Suprapubic skin (tissue), 4 donors: ENCODE measurements around the gene FUBP1. TPM values are rescaled to one million over a fixed set of nuclear protein-coding genes. Genes with fewer than 3 reads are reported as not detected.

Experiments used
- DNase-seq, 2 donors: peaks; one replicate each; pipeline ENCODE4 v3.0.0-alpha.2; 2019; ENCODE audit warnings: low spot score in 2 of 2
- H3K27ac ChIP-seq: fragments of 200-600 bp; sonication (generic); one replicate; pipeline ENCODE4 v1.5.1; 2019
- H3K27me3 ChIP-seq: fragments of 200-600 bp; sonication (generic); one replicate; pipeline ENCODE4 v1.5.1; 2019
- H3K36me3 ChIP-seq: fragments of 200-600 bp; sonication (generic); one replicate; pipeline ENCODE4 v1.5.1; 2019
- H3K4me1 ChIP-seq: fragments of 200-600 bp; sonication (generic); one replicate; pipeline ENCODE4 v1.5.1; 2019
- H3K4me3 ChIP-seq: fragments of 200-600 bp; sonication (generic); one replicate; pipeline ENCODE4 v1.5.1; 2019; ENCODE audit warnings: mild to moderate bottlenecking
- H3K9me3 ChIP-seq: fragments of 200-600 bp; sonication (generic); one replicate; pipeline ENCODE4 v1.5.1; 2019
- CTCF ChIP-seq, 2 donors: fragments of 200-600 bp in 1 of 2; fragments of 450-650 bp in 1 of 2; sonication (generic) in 1 of 2; IDR thresholded peaks; one replicate each; pipeline ENCODE4 v1.5.1; 2016 to 2019; ENCODE audit warnings: antibody characterized with exemption in 2 of 2, mild to moderate bottlenecking in 1 of 2, moderate library complexity in 1 of 2
- EP300 ChIP-seq: sonication (generic); formaldehyde crosslinking; IDR thresholded peaks from one replicate; pipeline ENCODE4 v1.6.1; 2017; ENCODE audit warnings: antibody characterized with exemption
- POLR2A ChIP-seq, 2 donors: fragments of 450-650 bp; IDR thresholded peaks; one replicate each; pipeline ENCODE4 v1.6.1; 2017; ENCODE audit warnings: antibody characterized with exemption in 2 of 2, mild to moderate bottlenecking in 2 of 2, moderate library complexity in 2 of 2
- POLR2AphosphoS5 ChIP-seq, 3 donors: sonication (generic); formaldehyde crosslinking; IDR thresholded peaks; one replicate each; pipeline ENCODE4 v1.6.1; 2017; ENCODE audit warnings: antibody characterized with exemption in 3 of 3
- WGBS: methylation state at CpG from one replicate; pipeline ENCODE4 v1.1.5; 2018; 5-methylcytosine and 5-hydroxymethylcytosine counted together
- total RNA-seq, 4 donors: library from RNA; depleted of rRNA; stranded (reverse); fragments of >200 nt; gene quantifications; one replicate each; pipeline ENCODE4 v1.1.0, GENCODE V29; 2016

Gene FUBP1
- total RNA-seq, 4 donors from 2014 or later: 57.9 to 178 (median 68.5) TPM

- WGBS: 75% methylated on average over 13 of the region's 13 CpGs
- Histone ChIP-seq H3K9me3 (no peaks in the 10 kb centered on the region), H3K4me1 (peaks cover 50% of the 10 kb centered on the region)
Measured at GRCh38 chr1:77976433-77977076, 2.3 kb downstream of the FUBP1 start.

DNA sequence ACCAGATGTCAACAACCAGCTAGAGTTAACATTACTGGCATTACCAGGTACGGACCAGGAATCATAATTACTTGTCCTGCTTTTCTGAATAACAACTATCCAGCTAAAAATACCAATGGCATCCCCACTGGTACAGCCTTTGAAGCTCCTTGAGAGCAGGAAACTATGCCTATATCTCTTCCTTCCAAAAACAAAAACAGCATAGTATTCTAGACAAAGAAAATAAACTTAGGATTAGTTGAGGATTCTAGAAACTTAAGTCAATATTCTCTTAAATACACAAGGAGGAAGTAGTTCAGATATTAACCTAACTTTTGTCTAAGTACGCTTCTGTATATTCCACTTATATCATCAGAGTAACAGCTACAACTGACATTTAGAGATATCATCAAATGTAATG lies 3.0 kb downstream of the FUBP1 start:
- no peaks in the 10 kb centered on the region for H3K36me3 ChIP-seq
- H3K4me1 ChIP-seq: peaks cover 54% of the 10 kb centered on the region
- no peaks in the 10 kb centered on the region for H3K27me3 ChIP-seq
- WGBS: 22% methylated on average over 2 of the region's 2 CpGs
- no peak overlapping the region for H3K27ac ChIP-seq
- no peaks in the 10 kb centered on the region for H3K9me3 ChIP-seq
- no peak for DNase-seq
- H3K4me3 ChIP-seq: peak overlapping the region; percentile 84
- TF ChIP-seq POLR2A (IDR thresholded peaks at IDR 0.05) (no peak), CTCF (IDR thresholded peaks at IDR 0.05) (no peak), POLR2AphosphoS5 (IDR thresholded peaks at IDR 0.05) (no peak), EP300 (no peak)

More at GRCh38 chr1:77976433-77977076, 2.3 kb downstream of the FUBP1 start:
- Histone ChIP-seq H3K4me3 (peak overlapping the region; percentile 84), H3K36me3 (no peaks in the 10 kb centered on the region), H3K27ac (no peak overlapping the region), H3K27me3 (no peaks in the 10 kb centered on the region)
- DNase-seq: no peak
- no peak for TF ChIP-seq POLR2AphosphoS5 (IDR thresholded peaks at IDR 0.05)
- no peak for TF ChIP-seq POLR2A (IDR thresholded peaks at IDR 0.05)
- no peak for TF ChIP-seq CTCF (IDR thresholded peaks at IDR 0.05)
- TF ChIP-seq EP300: no peak

GRCh38 chr1:77975386-77975785 lies 3.5 kb downstream of the FUBP1 start:
- no peak overlapping the region for H3K27ac ChIP-seq
- no peaks in the 10 kb centered on the region for H3K27me3 ChIP-seq
- TF ChIP-seq POLR2AphosphoS5 (IDR thresholded peaks at IDR 0.05) (no peak), EP300 (no peak), CTCF (IDR thresholded peaks at IDR 0.05) (no peak), POLR2A (IDR thresholded peaks at IDR 0.05) (no peak)
- peaks cover 49% of the 10 kb centered on the region for H3K4me1 ChIP-seq
- no peak overlapping the region for H3K4me3 ChIP-seq
- WGBS: 10% methylated on average over 4 of the region's 4 CpGs
- H3K9me3 ChIP-seq: no peaks in the 10 kb centered on the region
- DNase-seq: no peak
- H3K36me3 ChIP-seq: no peaks in the 10 kb centered on the region

DNA sequence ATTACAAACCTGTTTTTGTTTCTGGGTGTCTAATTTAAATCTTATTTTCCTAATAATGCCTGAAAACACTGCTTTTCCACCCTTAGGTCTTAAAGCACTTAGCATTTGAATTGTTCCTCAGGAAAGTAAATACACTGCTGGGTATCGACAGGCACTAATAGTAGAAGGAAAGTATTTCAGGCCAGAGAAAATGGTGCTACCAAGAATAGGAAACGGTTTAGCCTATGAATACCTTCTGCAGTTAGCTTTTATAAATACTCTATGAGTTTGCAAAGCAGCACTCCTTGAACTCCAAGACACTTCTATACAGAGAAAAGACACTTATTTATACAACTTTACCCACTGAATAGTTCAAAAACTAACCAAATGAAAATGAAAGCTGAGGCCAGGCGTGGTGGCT lies 6.8 kb downstream of the FUBP1 start:
- Histone ChIP-seq H3K4me1 (peaks cover 31% of the 10 kb centered on the region), H3K4me3 (no peak overlapping the region), H3K9me3 (no peaks in the 10 kb centered on the region), H3K36me3 (peaks cover 21% of the 10 kb centered on the region), H3K27ac (no peak overlapping the region), H3K27me3 (no peaks in the 10 kb centered on the region)
- 91% methylated on average over 3 of the region's 3 CpGs for WGBS
- no peak for DNase-seq
- TF ChIP-seq POLR2AphosphoS5 (IDR thresholded peaks at IDR 0.05) (no peak), EP300 (no peak), CTCF (IDR thresholded peaks at IDR 0.05) (no peak), POLR2A (IDR thresholded peaks at IDR 0.05) (no peak)

DNA sequence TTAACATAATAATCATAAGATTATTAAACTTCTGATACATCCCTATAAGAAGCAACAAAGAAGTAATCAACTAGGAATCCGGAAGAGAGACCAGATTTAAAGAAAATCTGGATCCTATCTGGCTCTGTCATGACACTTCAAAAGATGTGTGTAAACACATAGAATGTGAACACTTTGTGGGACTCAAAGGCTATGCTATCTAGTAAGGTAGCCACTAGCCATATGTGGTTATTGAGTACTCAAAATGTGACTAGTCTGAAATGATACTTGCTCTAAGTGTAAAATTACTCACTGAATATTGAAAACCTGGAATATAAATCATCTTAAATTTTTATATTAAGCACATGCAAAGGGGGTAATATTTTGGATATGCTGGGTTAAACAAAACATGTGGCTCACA lies 8.7 kb downstream of the FUBP1 start:
- TF ChIP-seq EP300 (no peak), POLR2A (IDR thresholded peaks at IDR 0.05) (no peak), POLR2AphosphoS5 (IDR thresholded peaks at IDR 0.05) (no peak), CTCF (IDR thresholded peaks at IDR 0.05) (no peak)
- Histone ChIP-seq H3K4me1 (peaks cover 12% of the 10 kb centered on the region), H3K27me3 (no peaks in the 10 kb centered on the region), H3K27ac (no peak overlapping the region), H3K36me3 (peaks cover 40% of the 10 kb centered on the region), H3K4me3 (no peak overlapping the region), H3K9me3 (no peaks in the 10 kb centered on the region)
- 49% methylated on average over 1 of the region's 1 CpG for WGBS
- DNase-seq: no peak
